ENCODE results near the gene TPST2. TPM values are rescaled to one million over a fixed set of nuclear protein-coding genes. Genes with fewer than 3 reads are reported as not detected.

Gene TPST2
- total and polyA plus RNA-seq, 9 of the 15 experiments (the other 6 are each of a cell fraction or from before 2014, with no cell fraction given), result 14.2 to 123 (median 60.1) TPM

GRCh38 chr22:26585104-26585790 lies 4.7 kb downstream of the TPST2 start (continued):
- no peak for TF ChIP-seq NUFIP1 (IDR thresholded peaks at IDR 0.05; ENCODE audit: partially characterized antibody)
- TF ChIP-seq KDM1A (IDR thresholded peaks at IDR 0.05), result no peak

- no TSS peak for BruUV-seq (replicated peaks)
- ChIA-PET POLR2A (interaction anchor here (0.5 to 1.2 kb wide), 4 partner anchors 11 to 826 kb away, joined by 3 to 5 read pairs (median 3); no protein-coding TSS in a partner anchor), CTCF (ENCODE audit: low intra/inter-chr PET ratio) (no interaction called here)
- Histone ChIP-seq H3K4me1 (replicated peaks in 1 of 2; ENCODE audit: control insufficient read depth in 2 of 2, insufficient read depth in 2 of 2, low read length in 2 of 2) (peaks cover 17 to 27% of the 10 kb centered on the region in 2 experiments; a peak in 4 of 5 replicates), H3K79me2 (ENCODE audit: control insufficient read depth, insufficient read depth, low read length) (peaks cover 99% of the 10 kb centered on the region), H3K4me3 (no peak overlapping the region), H3K36me3 (ENCODE audit: control insufficient read depth, insufficient read depth, low read length) (peaks cover 82% of the 10 kb centered on the region), H3K27me3 (ENCODE audit: control insufficient read depth in 2 of 2, insufficient read depth in 2 of 2, low read length in 2 of 2) (no peaks in the 10 kb centered on the region), H4K20me1 (replicated peaks; ENCODE audit: control insufficient read depth, insufficient read depth, low read length) (peaks cover 26% of the 10 kb centered on the region), H3K27ac (ENCODE audit: extremely low read depth, low read depth, low read length) (no peak overlapping the region; the same call in 2 of the 3 replicates), H3K9me1 (ENCODE audit: control insufficient read depth, insufficient read depth, low read length) (peaks cover 2% of the 10 kb centered on the region), H3K4me2 (ENCODE audit: insufficient read depth, low read length) (no peak overlapping the region), H3K9ac (ENCODE audit: insufficient read depth in 1 of 2, low read depth in 2 of 2, low read length in 2 of 2) (no peak overlapping the region; a peak in 1 of 4 replicates), H2AFZ (ENCODE audit: low read depth, low read length) (no peak overlapping the region), H3K9me3 (replicated peaks; ENCODE audit: control insufficient read depth, insufficient read depth, low read depth, low read length) (no peaks in the 10 kb centered on the region)
- DNase-seq (ENCODE audit: extremely low read depth in 1 of 4, low spot score in 3 of 4) (no peak), ATAC-seq (no peak), FAIRE-seq (no peak)
- in situ Hi-C loops (cut with MboI), result no loop called here
- TF ChIP-seq ZFP36 (IDR thresholded peaks at IDR 0.05; ENCODE audit: low read depth, low read length, partially characterized antibody), result peak; percentile 86
- 0 out of 2 replicates have a peak, but pooled peaks have one; percentile 11 for TF ChIP-seq EGR1 (conservative IDR thresholded peaks at IDR 0.05)
- TF ChIP-seq SMARCA5 (IDR thresholded peaks at IDR 0.05), result peak; percentile 46; the same call in 1 of the 2 replicates
- TF ChIP-seq RCOR1 (IDR thresholded peaks at IDR 0.05; ENCODE audit: borderline replicate concordance in 1 of 2, low read depth in 2 of 2, low read length in 2 of 2), result peak in 1 of 2 experiments; percentile 53; a peak in 2 of 4 replicates
- TF ChIP-seq PRDM10 (IDR thresholded peaks at IDR 0.05; ENCODE audit: partially characterized antibody), result no peak
- no peak for TF ChIP-seq SIN3B (IDR thresholded peaks at IDR 0.05; ENCODE audit: low read depth)
- TF ChIP-seq RBM25 (IDR thresholded peaks at IDR 0.05; ENCODE audit: low read depth, low read length, severe bottlenecking), result peak; percentile 66
- TF ChIP-seq GTF2E2 (tag; IDR thresholded peaks at IDR 0.05), result no peak
- peak; percentile 88 for TF ChIP-seq BCOR (IDR thresholded peaks at IDR 0.05)
- peak in 1 of 2 experiments; percentile 69; a peak in 2 of 4 replicates for TF ChIP-seq KDM1A (IDR thresholded peaks at IDR 0.05)
- peak; percentile 75; the same call in 1 of the 2 replicates for TF ChIP-seq PTBP1 (IDR thresholded peaks at IDR 0.05; ENCODE audit: low read depth, low read length)
- intact Hi-C loops (cut with micrococcal nuclease), result loop anchor here (10.0 kb wide), 1 partner anchor 99 kb away; the partner anchor contains the start of genes HPS4 and SRRD
- WGBS (ENCODE audit: insufficient coverage, low coverage, missing lambda C conversion rate), result 75% methylated on average over 4 of the region's 4 CpGs
Observed at GRCh38 chr22:26584010-26584409, 5.9 kb downstream of the TPST2 start.
